CD8-positive, alpha-beta memory T cell (primary cell): ENCODE results near the gene FLVCR2. TPM values are rescaled to one million over a fixed set of nuclear protein-coding genes. Genes with fewer than 3 reads are reported as not detected.

Experiments used
- CTCF ChIA-PET: fragments of 350-600 bp; sonication (Branson Sonifier 250); formaldehyde crosslinking; loops from one replicate; lab custom pipeline; 2021; ENCODE audit warnings: antibody characterized with exemption; lab: Charles Lee
- POLR2A ChIA-PET: fragments of 350-600 bp; sonication (Branson Sonifier 250); formaldehyde crosslinking; loops from one replicate; lab custom pipeline; 2021; ENCODE audit warnings: antibody characterized with exemption; lab: Charles Lee
- DNase-seq, 5 donors: peaks; one replicate each; pipeline versions ENCODE4 v3.0.0 to v3.0.0-alpha.2; 2020 to 2022; ENCODE audit warnings: mixed read lengths in 1 of 5
- H3K27ac ChIP-seq: one replicate; pipeline ENCODE4 v1.7.0; 2013; ENCODE audit warnings: low read depth, mild to moderate bottlenecking, low read length, moderate library complexity
- H3K27me3 ChIP-seq: 2 replicates; pipeline ENCODE4 v1.7.0; 2013; ENCODE audit warnings: low read length, mild to moderate bottlenecking; ENCODE audit not compliant: insufficient read depth, poor library complexity, severe bottlenecking
- H3K36me3 ChIP-seq: 2 replicates; pipeline ENCODE4 v1.7.0; 2013; ENCODE audit warnings: mild to moderate bottlenecking, low read length, moderate library complexity; ENCODE audit not compliant: insufficient read depth
- H3K4me1 ChIP-seq: 2 replicates; pipeline ENCODE4 v1.7.0; 2013; ENCODE audit warnings: mild to moderate bottlenecking, low read length, moderate library complexity; ENCODE audit not compliant: insufficient read depth
- H3K4me3 ChIP-seq: 2 replicates; pipeline ENCODE4 v1.7.0; 2013; ENCODE audit warnings: mild to moderate bottlenecking, low read length
- H3K9me3 ChIP-seq: 2 replicates; pipeline ENCODE4 v1.7.0; 2013; ENCODE audit warnings: mild to moderate bottlenecking, low read length
- H3K27ac Mint-ChIP-seq, 8 donors: one replicate each; pipeline ENCODE4 v1.8.0; 2020 to 2021; ENCODE audit warnings: mixed read lengths in 8 of 8, mild to moderate bottlenecking in 6 of 8, inconsistent platforms in 3 of 8, moderate library complexity in 3 of 8
- H3K27me3 Mint-ChIP-seq, 2 donors: one replicate each; pipeline ENCODE4 v1.8.0; 2020 to 2021; ENCODE audit warnings: mixed read lengths in 2 of 2, mild to moderate bottlenecking in 1 of 2, moderate library complexity in 1 of 2
- H3K36me3 Mint-ChIP-seq, 3 donors: one replicate each; pipeline ENCODE4 v1.8.0; 2020 to 2021; ENCODE audit warnings: mixed read lengths in 3 of 3, inconsistent platforms in 1 of 3, mild to moderate bottlenecking in 1 of 3
- H3K4me1 Mint-ChIP-seq, 3 donors: one replicate each; pipeline ENCODE4 v1.8.0; 2020 to 2021; ENCODE audit warnings: mixed read lengths in 3 of 3, inconsistent platforms in 1 of 3, mild to moderate bottlenecking in 1 of 3
- H3K4me3 Mint-ChIP-seq, 7 donors: one replicate each; pipeline ENCODE4 v1.8.0; 2020 to 2021; ENCODE audit warnings: mixed read lengths in 7 of 7, mild to moderate bottlenecking in 6 of 7, moderate library complexity in 4 of 7, inconsistent platforms in 2 of 7
- H3K9me3 Mint-ChIP-seq, 5 donors: one replicate each; pipeline ENCODE4 v1.8.0; 2020 to 2022; ENCODE audit warnings: mixed read lengths in 5 of 5, mild to moderate bottlenecking in 3 of 5, moderate library complexity in 2 of 5, inconsistent platforms in 1 of 5
- polyA plus RNA-seq: library from polyadenylated mRNA; unstranded; fragments of 300-500 nt; fragmentation: Illumina TruSeq; gene quantifications from one replicate; pipeline ENCODE4 v1.2.3, GENCODE V29; 2021
- total RNA-seq, 2 experiments: library from RNA; stranded (reverse); gene quantifications; one replicate each; pipeline ENCODE4 v1.2.3, GENCODE V29; 2021

FLVCR2 gene
- total and polyA plus RNA-seq, 3 experiments from 2014 or later, result 0.60 to 2.6 (median 2.6) TPM

- H3K36me3 Mint-ChIP-seq, result no peaks in the 10 kb centered on the region
- H3K27ac Mint-ChIP-seq, result no peak overlapping the region
- Histone ChIP-seq H3K4me1 (no peaks in the 10 kb centered on the region), H3K9me3 (no peaks in the 10 kb centered on the region), H3K36me3 (no peaks in the 10 kb centered on the region), H3K27me3 (no peaks in the 10 kb centered on the region), H3K27ac (no peak overlapping the region), H3K4me3 (no peak overlapping the region)
- ChIA-PET CTCF (interaction anchor here (1.0 kb wide), 1 partner anchor 12 kb away, joined by 3 read pairs; no protein-coding TSS in a partner anchor), POLR2A (no interaction called here)
- no peak for DNase-seq
- no peaks in the 10 kb centered on the region for H3K9me3 Mint-ChIP-seq
- no peak overlapping the region for H3K4me3 Mint-ChIP-seq
- no peaks in the 10 kb centered on the region for H3K27me3 Mint-ChIP-seq
- H3K4me1 Mint-ChIP-seq, result no peaks in the 10 kb centered on the region
Observed at GRCh38 chr14:75625034-75625433, 46.6 kb downstream of the FLVCR2 start.

GRCh38 chr14:75626396-75626795 lies 48.0 kb downstream of the FLVCR2 start:
- H3K9me3 Mint-ChIP-seq, result no peaks in the 10 kb centered on the region
- H3K4me3 Mint-ChIP-seq, result no peak overlapping the region
- Histone ChIP-seq H3K4me3 (no peak overlapping the region), H3K27ac (no peak overlapping the region), H3K4me1 (no peaks in the 10 kb centered on the region), H3K9me3 (no peaks in the 10 kb centered on the region), H3K27me3 (no peaks in the 10 kb centered on the region), H3K36me3 (no peaks in the 10 kb centered on the region)
- no peak for DNase-seq
- no peaks in the 10 kb centered on the region for H3K36me3 Mint-ChIP-seq
- no peak overlapping the region for H3K27ac Mint-ChIP-seq
- no peaks in the 10 kb centered on the region for H3K4me1 Mint-ChIP-seq
- no peaks in the 10 kb centered on the region for H3K27me3 Mint-ChIP-seq
- POLR2A ChIA-PET, result no interaction called here
- CTCF ChIA-PET, result interaction anchor here (2.0 kb wide), 1 partner anchor 29 kb away, joined by 6 read pairs; no protein-coding TSS in a partner anchor

GRCh38 chr14:75626863-75627262 lies 48.4 kb downstream of the FLVCR2 start:
- Mint-ChIP-seq H3K4me1 (no peaks in the 10 kb centered on the region), H3K4me3 (no peak overlapping the region), H3K36me3 (no peaks in the 10 kb centered on the region), H3K9me3 (no peaks in the 10 kb centered on the region), H3K27me3 (no peaks in the 10 kb centered on the region), H3K27ac (no peak overlapping the region)
- H3K9me3 ChIP-seq, result no peaks in the 10 kb centered on the region
- no peak overlapping the region for H3K4me3 ChIP-seq
- H3K4me1 ChIP-seq, result no peaks in the 10 kb centered on the region
- CTCF ChIA-PET, result interaction anchor here (2.0 kb wide), 1 partner anchor 28 kb away, joined by 6 read pairs; no protein-coding TSS in a partner anchor
- DNase-seq, result no peak
- no peak overlapping the region for H3K27ac ChIP-seq
- POLR2A ChIA-PET, result no interaction called here
- no peaks in the 10 kb centered on the region for H3K36me3 ChIP-seq
- H3K27me3 ChIP-seq, result no peaks in the 10 kb centered on the region

GRCh38 chr14:75627406-75627805 lies 49.0 kb downstream of the FLVCR2 start:
- Mint-ChIP-seq H3K36me3 (no peaks in the 10 kb centered on the region), H3K9me3 (no peaks in the 10 kb centered on the region), H3K4me1 (no peaks in the 10 kb centered on the region), H3K4me3 (no peak overlapping the region), H3K27me3 (no peaks in the 10 kb centered on the region), H3K27ac (no peak overlapping the region)
- no peaks in the 10 kb centered on the region for H3K36me3 ChIP-seq
- no peak overlapping the region for H3K27ac ChIP-seq
- no peaks in the 10 kb centered on the region for H3K4me1 ChIP-seq
- no peak for DNase-seq
- H3K9me3 ChIP-seq, result no peaks in the 10 kb centered on the region
- no peak overlapping the region for H3K4me3 ChIP-seq
- H3K27me3 ChIP-seq, result no peaks in the 10 kb centered on the region
- ChIA-PET POLR2A (no interaction called here), CTCF (interaction anchor here (2.0 kb wide), 1 partner anchor 28 kb away, joined by 6 read pairs; no protein-coding TSS in a partner anchor)

- Mint-ChIP-seq H3K36me3 (peaks cover 0 to 2% (median 0%) of the 10 kb centered on the region in 3 donors), H3K27ac (no peak overlapping the region), H3K4me1 (no peaks in the 10 kb centered on the region), H3K4me3 (no peak overlapping the region), H3K9me3 (no peaks in the 10 kb centered on the region), H3K27me3 (no peaks in the 10 kb centered on the region)
- no peak for DNase-seq
- no peak overlapping the region for H3K27ac ChIP-seq
- CTCF ChIA-PET, result no interaction called here
- POLR2A ChIA-PET, result no interaction called here
- no peaks in the 10 kb centered on the region for H3K9me3 ChIP-seq
- H3K36me3 ChIP-seq, result no peaks in the 10 kb centered on the region
- no peak overlapping the region for H3K4me3 ChIP-seq
- no peaks in the 10 kb centered on the region for H3K27me3 ChIP-seq
- H3K4me1 ChIP-seq, result no peaks in the 10 kb centered on the region
Observed at GRCh38 chr14:75628816-75629215, 50.4 kb downstream of the FLVCR2 start.

- no peaks in the 10 kb centered on the region for H3K9me3 Mint-ChIP-seq
- Histone ChIP-seq H3K4me1 (no peaks in the 10 kb centered on the region), H3K27me3 (no peaks in the 10 kb centered on the region), H3K27ac (no peak overlapping the region), H3K36me3 (no peaks in the 10 kb centered on the region), H3K9me3 (no peaks in the 10 kb centered on the region), H3K4me3 (no peak overlapping the region)
- no peaks in the 10 kb centered on the region for H3K27me3 Mint-ChIP-seq
- H3K36me3 Mint-ChIP-seq, result peaks cover 0 to 2% (median 0%) of the 10 kb centered on the region in 3 donors
- no peaks in the 10 kb centered on the region for H3K4me1 Mint-ChIP-seq
- no peak overlapping the region for H3K4me3 Mint-ChIP-seq
- ChIA-PET POLR2A (no interaction called here), CTCF (no interaction called here)
- DNase-seq, result no peak
- no peak overlapping the region for H3K27ac Mint-ChIP-seq
Observed at GRCh38 chr14:75630695-75631452, 52.5 kb downstream of the FLVCR2 start.

GRCh38 chr14:75631453-75631831 lies 53.0 kb downstream of the FLVCR2 start:
- no peak for DNase-seq
- H3K27me3 Mint-ChIP-seq, result no peaks in the 10 kb centered on the region
- no peak overlapping the region for H3K27ac Mint-ChIP-seq
- H3K4me3 Mint-ChIP-seq, result no peak overlapping the region
- no peaks in the 10 kb centered on the region for H3K4me1 Mint-ChIP-seq
- Histone ChIP-seq H3K4me3 (no peak overlapping the region), H3K9me3 (no peaks in the 10 kb centered on the region), H3K36me3 (no peaks in the 10 kb centered on the region), H3K4me1 (no peaks in the 10 kb centered on the region), H3K27me3 (no peaks in the 10 kb centered on the region), H3K27ac (no peak overlapping the region)
- H3K36me3 Mint-ChIP-seq, result peaks cover 0 to 2% (median 0%) of the 10 kb centered on the region in 3 donors
- ChIA-PET POLR2A (no interaction called here), CTCF (no interaction called here)
- H3K9me3 Mint-ChIP-seq, result no peaks in the 10 kb centered on the region

- H3K4me3 Mint-ChIP-seq, result no peak overlapping the region
- H3K9me3 Mint-ChIP-seq, result no peaks in the 10 kb centered on the region
- CTCF ChIA-PET, result interaction anchor here (1.6 kb wide), 1 partner anchor 25 kb away, joined by 4 read pairs; the partner anchor contains the start of gene ERG28
Observed at GRCh38 chr14:75634848-75635247, 56.4 kb downstream of the FLVCR2 start.

More at GRCh38 chr14:75634848-75635247, 56.4 kb downstream of the FLVCR2 start:
- Mint-ChIP-seq H3K4me1 (no peaks in the 10 kb centered on the region), H3K27me3 (no peaks in the 10 kb centered on the region), H3K36me3 (peaks cover 0 to 4% (median 0%) of the 10 kb centered on the region in 3 donors), H3K27ac (no peak overlapping the region)
- no peak for DNase-seq
- POLR2A ChIA-PET, result no interaction called here
- Histone ChIP-seq H3K36me3 (no peaks in the 10 kb centered on the region), H3K27ac (no peak overlapping the region), H3K27me3 (no peaks in the 10 kb centered on the region), H3K9me3 (no peaks in the 10 kb centered on the region), H3K4me3 (no peak overlapping the region), H3K4me1 (no peaks in the 10 kb centered on the region)
